GM12892 (cell line): Measurements from ENCODE around the gene PTPRB. TPM values are rescaled to one million over a fixed set of nuclear protein-coding genes. Genes with fewer than 3 reads are reported as not detected.

Experiments used
- DNase-seq: peaks from one replicate; pipeline ENCODE4 v3.0.0; 2011; ENCODE audit not compliant: insufficient read length
- FAIRE-seq: peaks from 2 replicates; lab custom pipeline; 2011; peaks lifted over from hg19 to GRCh38; lab: Jason Lieb, UNC
- POLR2A ChIP-seq: IDR thresholded peaks from 2 replicates; pipeline ENCODE4 v1.6.1; 2011; ENCODE audit warnings: low read depth, low read length, control low read depth
- POLR2AphosphoS5 ChIP-seq: IDR thresholded peaks from 2 replicates; pipeline ENCODE4 v1.6.1; 2011; ENCODE audit warnings: low read depth, low read length, control low read depth
- TAF1 ChIP-seq: IDR thresholded peaks from 2 replicates; pipeline ENCODE4 v1.6.1; 2011; ENCODE audit warnings: low read depth, mild to moderate bottlenecking, control low read depth, low read length, borderline replicate concordance
- polyA plus RNA-seq: library from polyadenylated mRNA; unstranded; fragments of >200 nt; gene quantifications from one replicate; pipeline ENCODE4 v1.2.1, GENCODE V29; 2012; ENCODE audit warnings: missing spikeins, inconsistent platforms; ENCODE audit not compliant: missing spikeins

Gene PTPRB
- polyA plus RNA-seq, result 0.49 TPM

DNA sequence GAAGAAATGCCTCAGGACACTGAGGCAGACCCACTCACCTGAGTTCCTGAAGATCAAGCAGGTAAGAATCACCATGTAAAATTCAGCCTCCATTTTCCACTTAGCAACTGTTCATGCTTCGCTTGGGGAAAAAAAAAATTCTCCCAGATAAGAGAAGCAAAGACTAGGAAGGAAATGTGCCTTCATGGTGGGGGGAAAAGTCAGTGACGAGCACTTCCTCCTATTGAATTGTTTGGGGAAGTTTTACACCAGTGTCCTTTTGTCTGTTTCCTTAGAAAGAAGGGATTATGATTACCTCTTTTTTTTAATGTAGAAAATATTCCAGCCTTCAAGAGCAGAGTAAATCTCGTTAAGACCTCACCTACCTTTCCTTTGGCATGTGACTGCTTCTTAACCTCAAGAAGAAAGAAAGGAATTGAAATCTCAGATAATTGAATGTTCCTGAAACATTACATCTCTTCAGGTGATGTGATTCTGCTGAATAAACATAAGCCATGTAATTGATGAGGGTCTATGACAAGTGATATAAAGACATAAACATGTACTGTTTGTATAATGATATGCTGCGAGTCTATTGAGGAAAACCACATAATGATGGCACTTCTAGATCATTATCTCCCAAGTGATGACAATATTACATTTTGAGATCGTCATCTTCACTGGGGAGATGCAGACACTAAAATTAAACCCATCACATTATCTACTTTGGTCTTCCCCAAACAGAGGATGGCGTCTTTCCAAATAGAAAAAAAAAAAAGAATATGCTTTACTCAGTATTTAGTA is at the start of gene PTPRB:
PTPRB (minus strand) TSS at position 127 of the 783 bp plus-strand sequence; CDS start at position 93, 34 bp downstream.
- DNase-seq (no peak), FAIRE-seq (no peak)
- TF ChIP-seq POLR2A (no peak), POLR2AphosphoS5 (no peak), TAF1 (no peak)

DNA sequence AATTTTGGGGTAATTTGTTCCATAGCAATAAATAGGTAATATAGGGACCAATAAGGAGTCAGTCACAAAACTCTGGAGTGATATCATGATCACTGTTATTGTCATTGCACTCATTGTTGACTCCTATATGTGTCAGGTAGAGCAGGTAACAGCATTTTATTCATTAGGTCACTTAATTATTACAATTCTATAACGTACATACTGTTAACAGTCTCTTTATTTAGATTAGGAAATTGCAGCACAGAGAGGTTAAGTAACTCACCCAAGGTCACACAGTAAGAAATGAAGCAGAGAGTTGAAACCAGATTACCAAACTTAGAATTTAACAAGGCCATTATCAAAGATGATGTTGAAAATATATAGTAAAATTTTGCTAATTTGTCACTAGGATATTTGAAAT is 49.7 kb upstream of the PTPRB start:
- no peak for FAIRE-seq
- no peak for DNase-seq
- TF ChIP-seq POLR2A (no peak), POLR2AphosphoS5 (no peak), TAF1 (no peak)

GRCh38 chr12:70686299-70686698 is 49.1 kb upstream of the PTPRB start:
- no peak for TF ChIP-seq POLR2A
- TF ChIP-seq TAF1, result no peak
- TF ChIP-seq POLR2AphosphoS5, result no peak
- FAIRE-seq (no peak), DNase-seq (no peak)

GRCh38 chr12:70683976-70684375 is 46.7 kb upstream of the PTPRB start:
- FAIRE-seq (no peak), DNase-seq (no peak)
- TF ChIP-seq TAF1, result no peak

- TF ChIP-seq POLR2AphosphoS5 (no peak), TAF1 (no peak), POLR2A (no peak)
- FAIRE-seq (no peak), DNase-seq (no peak)
These were observed 34.5 kb upstream of the PTPRB start for GRCh38 chr12:70671698-70672097.

GRCh38 chr12:70670948-70671347 is 33.7 kb upstream of the PTPRB start:
- FAIRE-seq (no peak), DNase-seq (no peak)
- no peak for TF ChIP-seq POLR2A

DNA sequence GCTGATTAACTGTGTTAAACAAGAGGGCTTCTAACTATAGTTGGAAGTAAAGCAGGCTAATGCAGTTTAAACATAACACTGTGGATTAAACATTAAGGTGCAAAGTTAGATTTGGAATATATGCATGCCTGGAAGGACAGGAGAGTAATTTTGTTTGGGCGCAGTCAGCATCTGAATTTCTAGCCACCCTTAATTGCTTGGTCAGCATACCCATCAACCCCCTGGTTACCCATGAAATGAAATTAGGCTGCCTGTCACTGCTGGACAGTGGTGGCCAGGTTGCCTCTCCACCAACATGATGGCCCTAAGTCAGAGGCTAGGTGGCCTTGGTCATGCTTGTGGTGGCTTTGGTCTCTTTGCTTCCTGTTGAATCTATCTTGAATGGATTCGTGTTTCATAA is 30.0 kb upstream of the PTPRB start:
- FAIRE-seq (no peak), DNase-seq (no peak)
- no peak for TF ChIP-seq POLR2AphosphoS5
- TF ChIP-seq POLR2A, result no peak
- TF ChIP-seq TAF1, result no peak

- FAIRE-seq (no peak), DNase-seq (no peak)
- TF ChIP-seq POLR2A (no peak), TAF1 (no peak), POLR2AphosphoS5 (no peak)
These were observed 29.1 kb upstream of the PTPRB start for GRCh38 chr12:70666364-70666763.

DNA sequence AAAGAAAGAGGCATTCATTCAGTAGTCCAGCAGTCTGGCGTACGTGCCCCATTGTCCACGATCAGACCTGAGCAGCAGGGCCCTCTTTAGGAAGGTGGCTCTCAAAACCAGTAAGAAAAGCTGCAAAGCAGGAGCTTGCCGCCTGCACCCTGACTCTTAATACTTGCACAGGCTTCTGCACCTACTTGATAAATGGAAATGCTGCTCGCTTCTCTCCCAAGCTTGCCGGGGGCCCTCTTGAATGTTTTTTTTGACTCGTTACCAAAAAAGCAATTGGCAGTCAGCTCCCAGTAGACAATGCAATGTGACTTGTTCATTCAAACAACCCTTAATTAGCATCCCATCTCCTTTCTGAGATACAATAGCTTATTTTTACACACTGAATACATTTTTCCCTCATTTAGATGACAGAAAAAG is 27.2 kb upstream of the PTPRB start:
- no peak for TF ChIP-seq TAF1
- TF ChIP-seq POLR2AphosphoS5, result no peak
- TF ChIP-seq POLR2A, result no peak
- no peak for DNase-seq
- FAIRE-seq, result no peak

GRCh38 chr12:70663838-70664237 is 26.6 kb upstream of the PTPRB start:
- no peak for FAIRE-seq
- TF ChIP-seq POLR2A, result no peak
- no peak for TF ChIP-seq POLR2AphosphoS5
- TF ChIP-seq TAF1, result no peak
- no peak for DNase-seq

- FAIRE-seq (no peak), DNase-seq (no peak)
- TF ChIP-seq POLR2A (no peak), POLR2AphosphoS5 (no peak), TAF1 (no peak)
These were observed 24.4 kb upstream of the PTPRB start for GRCh38 chr12:70661466-70662161.

DNA sequence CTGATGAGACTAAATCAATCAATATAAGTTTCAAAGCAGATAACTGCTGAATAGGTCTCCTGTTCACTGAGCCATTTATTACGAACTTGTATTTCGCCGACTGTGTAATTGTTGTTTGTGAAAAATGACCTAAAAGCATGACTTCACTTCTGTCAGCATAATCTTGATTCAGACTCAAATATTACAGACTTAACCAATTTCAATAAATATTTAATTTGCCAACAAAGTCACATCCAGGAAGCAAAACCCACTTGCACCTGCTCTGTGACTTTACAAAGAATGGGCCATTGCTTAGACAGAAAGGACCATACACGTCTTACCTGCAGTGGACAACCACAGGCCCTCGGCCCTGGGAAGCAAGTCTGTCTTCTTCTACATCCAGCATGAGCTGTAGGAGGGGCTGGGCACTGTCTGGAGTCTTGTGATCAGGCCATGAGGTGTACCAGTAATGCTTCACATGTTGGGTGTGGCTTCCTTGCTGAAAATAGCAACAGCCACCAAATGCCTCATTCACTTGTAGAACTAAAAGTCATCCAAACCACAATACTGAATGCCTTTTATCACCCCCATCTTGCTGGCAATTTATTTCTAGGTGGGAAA is 23.5 kb upstream of the PTPRB start:
- no peak for FAIRE-seq

DNA sequence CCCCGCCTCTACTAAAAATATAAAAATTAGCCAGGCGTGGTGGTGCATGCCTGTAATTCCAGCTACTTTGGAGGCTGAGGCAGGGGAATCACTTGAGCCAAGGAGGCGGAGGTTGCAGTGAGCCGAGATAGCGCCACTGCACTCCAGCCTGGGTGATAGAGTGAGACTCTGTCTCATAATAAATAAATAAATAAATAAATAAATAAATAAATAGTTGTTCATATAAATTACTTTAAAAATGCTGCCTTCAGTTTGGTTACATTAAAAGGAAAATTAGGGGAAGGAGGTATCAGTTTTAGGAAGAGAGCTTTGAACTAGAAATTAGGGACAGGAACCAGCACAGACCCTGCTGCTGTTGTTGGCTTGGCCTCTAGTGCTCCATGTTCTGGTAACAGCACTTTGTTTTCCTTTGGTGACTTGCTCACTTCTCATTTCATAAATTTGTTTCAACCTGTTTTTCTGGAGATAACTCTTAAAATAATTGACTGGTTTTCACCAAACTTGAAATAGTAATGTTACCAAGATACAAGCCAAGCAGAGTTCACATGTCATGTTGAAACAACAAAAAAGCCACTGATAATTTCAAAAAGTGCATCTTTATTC is 22.9 kb upstream of the PTPRB start:
- DNase-seq, result no peak
- no peak for TF ChIP-seq POLR2A
- TF ChIP-seq TAF1, result no peak
- TF ChIP-seq POLR2AphosphoS5, result no peak
- FAIRE-seq, result no peak

More for the DNA sequence above, 23.5 kb upstream of the PTPRB start:
- TF ChIP-seq POLR2AphosphoS5 (no peak), TAF1 (no peak), POLR2A (no peak)
- DNase-seq, result no peak
